GM12865 (cell line): Measurements from ENCODE around the gene LRRC3C.

Source experiments
- DNase-seq: peaks from one replicate; pipeline ENCODE4 v3.0.0; 2010; ENCODE audit warnings: low read depth
- H3K4me3 ChIP-seq: 2 replicates; pipeline ENCODE4 v1.5.1; 2011; ENCODE audit warnings: mild to moderate bottlenecking, low read depth, low read length, control low read depth
- TF ChIP-seq, protein P1 (sequence below): IDR thresholded peaks from 2 replicates; pipeline ENCODE4 v1.5.1; 2011; ENCODE audit warnings: low read length, control low read depth, low read depth, inconsistent platforms; ENCODE audit not compliant: insufficient read depth; ENCODE audit errors: missing control alignments

The LRRC3C gene

DNA sequence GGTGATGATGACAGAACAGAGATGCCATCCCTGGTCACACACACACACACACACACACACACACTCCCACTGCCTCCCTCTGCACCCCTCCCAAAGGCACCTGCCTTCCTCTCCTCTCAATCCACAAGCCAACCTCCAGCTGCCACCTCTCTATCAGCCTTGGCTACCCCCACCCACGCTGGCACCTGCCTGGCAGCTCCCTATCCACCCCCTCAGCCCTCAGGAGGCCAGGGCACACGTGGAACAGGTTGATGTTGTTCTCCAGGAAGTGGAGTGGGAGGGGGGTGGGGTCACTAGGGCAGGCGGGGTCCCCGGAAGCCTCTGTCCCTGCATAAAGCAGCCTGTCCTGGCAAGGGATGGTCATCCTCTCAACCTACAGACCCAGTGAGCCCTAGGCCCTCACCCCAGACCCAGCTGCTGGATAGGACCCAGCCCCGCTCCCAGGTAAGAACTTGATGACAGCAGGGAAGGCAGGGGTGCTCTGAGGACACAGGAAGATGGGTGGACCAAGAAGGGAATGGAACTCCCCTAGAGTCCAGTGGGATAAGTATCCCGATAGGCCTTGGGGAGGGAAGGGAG, 35.2 kb downstream of the LRRC3C start, which contains the start of gene GSDMA:
TSS of gene GSDMA (plus strand) at position 363 of the 579 bp plus-strand sequence. CDS start 2,684 bp downstream, outside the sequence.
- TF ChIP-seq, protein P1, sequence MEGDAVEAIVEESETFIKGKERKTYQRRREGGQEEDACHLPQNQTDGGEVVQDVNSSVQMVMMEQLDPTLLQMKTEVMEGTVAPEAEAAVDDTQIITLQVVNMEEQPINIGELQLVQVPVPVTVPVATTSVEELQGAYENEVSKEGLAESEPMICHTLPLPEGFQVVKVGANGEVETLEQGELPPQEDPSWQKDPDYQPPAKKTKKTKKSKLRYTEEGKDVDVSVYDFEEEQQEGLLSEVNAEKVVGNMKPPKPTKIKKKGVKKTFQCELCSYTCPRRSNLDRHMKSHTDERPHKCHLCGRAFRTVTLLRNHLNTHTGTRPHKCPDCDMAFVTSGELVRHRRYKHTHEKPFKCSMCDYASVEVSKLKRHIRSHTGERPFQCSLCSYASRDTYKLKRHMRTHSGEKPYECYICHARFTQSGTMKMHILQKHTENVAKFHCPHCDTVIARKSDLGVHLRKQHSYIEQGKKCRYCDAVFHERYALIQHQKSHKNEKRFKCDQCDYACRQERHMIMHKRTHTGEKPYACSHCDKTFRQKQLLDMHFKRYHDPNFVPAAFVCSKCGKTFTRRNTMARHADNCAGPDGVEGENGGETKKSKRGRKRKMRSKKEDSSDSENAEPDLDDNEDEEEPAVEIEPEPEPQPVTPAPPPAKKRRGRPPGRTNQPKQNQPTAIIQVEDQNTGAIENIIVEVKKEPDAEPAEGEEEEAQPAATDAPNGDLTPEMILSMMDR, result no peak
- no peak within 1 kb of the TSS for H3K4me3 ChIP-seq
- DNase-seq, result no peak

DNA sequence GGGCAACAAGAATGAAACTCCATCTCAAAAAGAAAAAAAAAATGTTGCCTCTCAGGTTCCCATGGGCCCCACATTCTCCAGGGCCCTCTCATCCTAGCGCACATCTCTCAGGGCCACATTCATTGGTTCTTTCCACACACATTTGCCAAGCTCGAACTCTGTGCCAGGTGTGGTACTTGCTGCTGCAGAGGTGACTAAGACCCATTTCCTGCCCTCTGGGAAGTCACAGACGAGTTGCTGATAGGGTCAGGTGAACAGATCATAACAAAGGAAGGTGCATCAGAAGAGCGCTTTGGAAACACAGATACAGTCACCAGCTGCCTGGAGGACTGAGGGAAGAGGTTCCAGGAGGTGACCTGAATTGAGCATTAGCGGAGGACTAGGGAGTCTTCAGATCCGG, 36.3 kb downstream of the LRRC3C start:
- H3K4me3 ChIP-seq, result no peak overlapping the region
- no peak for DNase-seq
- TF ChIP-seq, protein P1, result no peak

DNA sequence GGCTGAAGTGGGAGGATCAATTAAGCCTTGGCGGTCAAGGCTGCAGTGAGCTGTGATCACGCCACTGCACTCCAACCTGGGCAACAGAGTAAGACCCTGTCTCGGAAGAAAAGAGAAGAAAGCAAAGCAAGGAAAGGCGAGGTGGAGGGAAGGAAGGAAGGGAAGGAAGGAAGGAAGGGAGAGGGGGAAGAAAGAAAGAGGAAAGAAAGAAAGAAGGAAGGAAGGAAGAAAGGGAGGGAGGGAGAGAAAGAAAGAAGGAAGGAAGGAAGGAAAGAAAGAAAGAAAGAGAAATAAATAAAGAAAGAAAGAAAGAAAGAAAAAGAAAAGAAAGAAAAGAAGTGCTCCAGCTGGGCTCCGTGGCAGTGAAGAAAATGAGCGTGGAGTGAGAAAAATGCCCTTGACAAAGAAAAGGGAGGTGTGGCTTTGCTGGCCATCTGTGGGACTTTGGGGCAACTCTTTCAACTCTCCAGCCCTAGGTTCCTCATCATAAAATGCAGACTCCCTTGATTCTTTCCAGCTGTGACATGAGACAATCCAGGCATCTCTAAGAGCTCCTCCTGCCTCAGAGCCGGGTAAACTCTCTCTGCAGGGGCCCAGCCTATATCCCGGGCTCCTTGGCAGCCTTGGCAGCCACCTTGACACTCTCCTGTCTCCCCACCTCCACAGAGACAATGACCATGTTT, 37.6 kb downstream of the LRRC3C start:
- H3K4me3 ChIP-seq, result no peak overlapping the region
- TF ChIP-seq, protein P1, result no peak
- DNase-seq, result no peak

DNA sequence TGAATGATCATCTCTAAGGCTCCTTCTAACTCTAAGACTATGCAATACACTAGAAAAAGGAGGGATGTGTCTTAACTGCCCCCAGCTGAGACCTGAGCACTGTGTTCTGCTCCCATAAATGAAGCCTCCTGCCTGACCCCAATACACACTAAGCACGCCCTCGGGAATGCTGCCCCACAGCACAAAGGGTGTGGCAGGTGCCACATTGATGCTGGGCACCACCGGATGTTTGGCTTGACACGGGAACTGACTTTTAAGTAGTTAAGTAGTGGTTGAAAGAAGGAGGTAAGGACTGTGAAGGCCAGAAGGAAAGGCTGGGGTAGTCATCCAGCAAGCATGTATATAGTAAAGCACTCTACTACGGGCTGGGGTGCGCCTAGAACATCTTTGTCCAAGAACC, 39.2 kb downstream of the LRRC3C start:
- TF ChIP-seq, protein P1, result no peak
- no peak for DNase-seq
- no peak overlapping the region for H3K4me3 ChIP-seq

DNA sequence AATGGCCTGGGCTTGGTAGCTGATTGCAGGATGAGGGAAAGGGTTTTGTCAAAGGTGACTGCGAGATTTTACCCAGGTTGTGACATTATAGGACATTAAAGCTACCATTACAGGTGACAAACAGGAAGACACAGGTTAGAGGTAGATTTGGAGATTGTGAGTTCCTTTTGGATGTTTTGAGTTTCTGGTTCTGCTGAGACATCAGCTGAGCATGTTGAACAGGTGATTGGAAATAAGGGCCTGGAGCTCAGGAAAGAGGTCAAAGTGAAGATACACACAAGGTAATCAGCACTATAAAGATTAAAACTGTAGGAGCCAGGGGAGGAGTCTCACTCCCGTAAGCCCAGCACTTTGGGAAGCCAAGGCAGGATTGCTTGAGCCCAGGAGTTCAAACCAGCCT, 41.2 kb downstream of the LRRC3C start:
- no peak overlapping the region for H3K4me3 ChIP-seq
- no peak for DNase-seq
- TF ChIP-seq, protein P1, result no peak

DNA sequence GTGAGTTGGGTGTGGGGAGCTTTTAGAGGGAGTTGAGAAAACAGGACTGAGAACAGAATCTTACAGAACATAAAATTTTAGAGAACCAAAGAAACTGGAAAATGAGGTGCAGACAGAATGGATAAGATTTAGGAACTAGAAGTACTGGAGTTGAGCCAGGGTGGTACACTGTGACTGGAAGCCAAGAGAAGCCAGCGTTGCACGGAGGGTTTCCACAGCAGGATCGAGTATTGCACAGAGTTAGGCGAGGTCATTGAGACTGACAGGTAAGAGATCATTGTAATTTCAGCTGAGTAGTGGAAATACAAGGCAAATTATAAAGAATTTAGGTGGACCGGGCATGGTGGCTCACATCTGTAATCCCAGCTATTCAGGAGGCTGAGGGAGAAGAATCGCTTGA, 41.8 kb downstream of the LRRC3C start:
- no peak overlapping the region for H3K4me3 ChIP-seq
- no peak for DNase-seq
- TF ChIP-seq, protein P1, result no peak

DNA sequence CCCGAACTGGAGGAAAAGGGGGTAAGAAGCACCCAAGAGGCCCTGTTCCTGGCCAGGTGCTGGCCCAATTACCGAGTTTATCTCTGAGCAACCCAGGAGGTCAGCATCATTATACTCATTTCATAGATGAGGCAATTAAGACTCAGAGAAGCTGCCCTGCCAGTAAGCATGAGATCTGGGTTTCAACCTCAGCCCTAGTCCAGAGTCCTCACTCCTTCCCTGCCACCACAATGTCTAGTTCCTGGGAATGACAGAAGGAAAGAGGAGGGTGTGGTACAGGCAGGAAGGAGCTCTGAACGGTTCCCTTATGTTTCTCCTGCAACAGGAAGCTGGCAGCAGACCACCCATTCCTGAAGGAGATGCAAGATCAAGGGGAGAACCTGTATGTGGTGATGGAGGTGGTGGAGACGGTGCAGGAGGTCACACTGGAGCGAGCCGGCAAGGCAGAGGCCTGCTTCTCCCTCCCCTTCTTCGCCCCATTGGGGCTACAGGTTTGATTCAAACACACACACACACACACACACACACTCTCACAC, 42.7 kb downstream of the LRRC3C start:
- TF ChIP-seq, protein P1, result no peak
- no peak overlapping the region for H3K4me3 ChIP-seq
- DNase-seq, result no peak
